ENCODE measurements around the gene PYGM.

DNA sequence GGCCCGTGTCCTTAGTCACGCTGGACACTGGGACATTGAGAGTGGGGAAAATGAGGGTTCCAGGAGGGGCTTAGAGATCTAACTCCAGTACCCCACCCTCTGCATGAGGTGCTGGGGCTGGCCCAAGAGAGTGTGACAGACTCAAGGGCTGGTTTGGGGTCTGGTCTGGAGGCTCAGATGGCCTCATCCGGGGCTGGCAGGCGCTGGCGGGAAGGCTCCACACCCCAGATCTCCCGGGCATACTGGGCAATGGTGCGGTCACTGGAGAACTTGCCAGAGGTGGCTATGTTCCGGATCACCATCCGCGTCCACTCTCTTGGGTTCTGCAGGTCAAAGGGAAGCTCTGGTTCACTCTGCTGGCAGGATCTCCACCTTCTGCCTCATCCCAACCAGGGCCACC is 13.3 kb downstream of the PYGM start:
- no peak for TF ChIP-seq CTCF (IDR thresholded peaks at IDR 0.05)
- TF ChIP-seq POLR2A (IDR thresholded peaks at IDR 0.05) = no peak
- TF ChIP-seq POLR2AphosphoS5 (IDR thresholded peaks at IDR 0.05) = no peak
- no peak for TF ChIP-seq EP300 (IDR thresholded peaks at IDR 0.05)
